NCI-H2029 treated with DMSO at 0.1 percent for 48 hours (cell line): ENCODE data around the gene SLC35E4.
"Not testable (repeated sequence)": the region's sequence is repeated elsewhere in the genome, so short reads cannot be mapped to it uniquely, and the experiment has no call there.

Experiments
- DNase-seq: peaks from one replicate; lab custom pipeline; 2025; lab: John Stamatoyannopoulos, UW

Gene SLC35E4

GRCh38 chr22:30652852-30653251 lies 17.3 kb downstream of the SLC35E4 start:
- no peak for DNase-seq

GRCh38 chr22:30654361-30654760 lies 18.8 kb downstream of the SLC35E4 start:
- no peak for DNase-seq

- DNase-seq, result no peak
Observed at GRCh38 chr22:30655532-30655931, 20.0 kb downstream of the SLC35E4 start.

- peak; percentile 2 for DNase-seq
Observed at GRCh38 chr22:30662040-30662439, 26.5 kb downstream of the SLC35E4 start.

GRCh38 chr22:30664798-30665197 lies 29.2 kb downstream of the SLC35E4 start:
- no peak for DNase-seq

- no peak for DNase-seq
Observed at GRCh38 chr22:30665266-30665665, 29.7 kb downstream of the SLC35E4 start.

- no peak for DNase-seq
Observed at GRCh38 chr22:30665786-30666185, 30.2 kb downstream of the SLC35E4 start.

GRCh38 chr22:30667107-30667493 lies 31.5 kb downstream of the SLC35E4 start:
- no peak for DNase-seq

- peak; percentile 27 for DNase-seq
Observed at GRCh38 chr22:30667494-30668385, 32.2 kb downstream of the SLC35E4 start, which contains the start of gene DUSP18. TSS of gene DUSP18 (minus strand) at chr22:30667875. CDS start at chr22:30664003, 3,872 bp downstream.

- no peak for DNase-seq
Observed at GRCh38 chr22:30668386-30668710, 32.8 kb downstream of the SLC35E4 start.

GRCh38 chr22:30671071-30671470 lies 35.5 kb downstream of the SLC35E4 start:
- DNase-seq, result no peak

- no peak for DNase-seq
Observed at GRCh38 chr22:30673136-30673535, 37.6 kb downstream of the SLC35E4 start.

GRCh38 chr22:30674482-30674881 lies 38.9 kb downstream of the SLC35E4 start:
- DNase-seq, result no peak

GRCh38 chr22:30675436-30675835 lies 39.9 kb downstream of the SLC35E4 start:
- DNase-seq, result no peak

GRCh38 chr22:30676565-30676964 lies 41.0 kb downstream of the SLC35E4 start:
- not testable (repeated sequence) for DNase-seq

- not testable (repeated sequence) for DNase-seq
Observed at GRCh38 chr22:30679895-30680690, 44.5 kb downstream of the SLC35E4 start.

GRCh38 chr22:30680991-30681770 lies 45.6 kb downstream of the SLC35E4 start:
- no peak for DNase-seq

GRCh38 chr22:30681831-30682230 lies 46.2 kb downstream of the SLC35E4 start:
- no peak for DNase-seq

GRCh38 chr22:30685178-30685577 lies 49.6 kb downstream of the SLC35E4 start:
- DNase-seq, result no peak

GRCh38 chr22:30687358-30687757 lies 51.8 kb downstream of the SLC35E4 start:
- DNase-seq, result no peak

GRCh38 chr22:30689622-30690021 lies 54.0 kb downstream of the SLC35E4 start:
- no peak for DNase-seq

GRCh38 chr22:30691204-30691603 lies 55.6 kb downstream of the SLC35E4 start:
- no peak for DNase-seq
